Measurements from ENCODE around the gene INSIG2.

INSIG2 gene

GRCh38 chr2:118098307-118099030 is 10.2 kb downstream of the INSIG2 start:
- no peak for DNase-seq (ENCODE audit: low read depth in 1 of 2, low spot score in 1 of 2)

GRCh38 chr2:118102433-118103082 is 14.3 kb downstream of the INSIG2 start:
- DNase-seq (ENCODE audit: low read depth in 1 of 2, low spot score in 1 of 2) = no peak

GRCh38 chr2:118103951-118104940 is 16.0 kb downstream of the INSIG2 start:
- DNase-seq (ENCODE audit: low read depth in 1 of 2, low spot score in 1 of 2) = no peak

- no peak for DNase-seq (ENCODE audit: low read depth in 1 of 2, low spot score in 1 of 2)
Measured at GRCh38 chr2:118105497-118105896, 17.2 kb downstream of the INSIG2 start.

GRCh38 chr2:118106926-118107325 is 18.7 kb downstream of the INSIG2 start:
- no peak for DNase-seq (ENCODE audit: low read depth in 1 of 2, low spot score in 1 of 2)

GRCh38 chr2:118110310-118110709 is 22.0 kb downstream of the INSIG2 start:
- no peak for DNase-seq (ENCODE audit: low read depth in 1 of 2, low spot score in 1 of 2)

GRCh38 chr2:118110991-118111390 is 22.7 kb downstream of the INSIG2 start:
- no peak for DNase-seq (ENCODE audit: low read depth in 1 of 2, low spot score in 1 of 2)

GRCh38 chr2:118112771-118113334 is 24.6 kb downstream of the INSIG2 start:
- no peak for DNase-seq (ENCODE audit: low read depth in 1 of 2, low spot score in 1 of 2)

GRCh38 chr2:118114863-118115262 is 26.6 kb downstream of the INSIG2 start:
- DNase-seq (ENCODE audit: low read depth in 1 of 2, low spot score in 1 of 2) = no peak

- no peak for DNase-seq (ENCODE audit: low read depth in 1 of 2, low spot score in 1 of 2)
Measured at GRCh38 chr2:118115761-118116160, 27.5 kb downstream of the INSIG2 start.

- DNase-seq (ENCODE audit: low read depth in 1 of 2, low spot score in 1 of 2) = no peak
Measured at GRCh38 chr2:118118479-118118878, 30.2 kb downstream of the INSIG2 start.

GRCh38 chr2:118119158-118119727 is 31.0 kb downstream of the INSIG2 start:
- DNase-seq (ENCODE audit: low read depth in 1 of 2, low spot score in 1 of 2) = no peak

- no peak for DNase-seq (ENCODE audit: low read depth in 1 of 2, low spot score in 1 of 2)
Measured at GRCh38 chr2:118119761-118120400, 31.6 kb downstream of the INSIG2 start.

- DNase-seq (ENCODE audit: low read depth in 1 of 2, low spot score in 1 of 2) = no peak
Measured at GRCh38 chr2:118120401-118120780, 32.1 kb downstream of the INSIG2 start.

- no peak for DNase-seq (ENCODE audit: low read depth in 1 of 2, low spot score in 1 of 2)
Measured at GRCh38 chr2:118121101-118121500, 32.8 kb downstream of the INSIG2 start.

- no peak for DNase-seq (ENCODE audit: low read depth in 1 of 2, low spot score in 1 of 2)
Measured at GRCh38 chr2:118121986-118122524, 33.8 kb downstream of the INSIG2 start.

- no peak for DNase-seq (ENCODE audit: low read depth in 1 of 2, low spot score in 1 of 2)
Measured at GRCh38 chr2:118122594-118123281, 34.5 kb downstream of the INSIG2 start.

- no peak for DNase-seq (ENCODE audit: low read depth in 1 of 2, low spot score in 1 of 2)
Measured at GRCh38 chr2:118123561-118124232, 35.4 kb downstream of the INSIG2 start.

- no peak for DNase-seq (ENCODE audit: low read depth in 1 of 2, low spot score in 1 of 2)
Measured at GRCh38 chr2:118124288-118124891, 36.1 kb downstream of the INSIG2 start.
